GM13976 (cell line): ENCODE data around the gene WDR90.

Experiments
- DNase-seq: peaks from one replicate; pipeline ENCODE4 v3.0.0; 2012; ENCODE audit warnings: low spot score
- CTCF ChIP-seq: IDR thresholded peaks from 2 replicates; pipeline ENCODE4 v1.5.1; 2012; ENCODE audit warnings: borderline replicate concordance, mild to moderate bottlenecking; ENCODE audit not compliant: insufficient read depth; ENCODE audit errors: extremely low read depth, missing control alignments, control extremely low read depth
- in situ Hi-C: fragments of 300-500 bp; cut with MboI; formaldehyde crosslinking; loops from one replicate; pipeline ENCODE4 v1.12.0; 2022; ENCODE audit warnings: low sequenced_read_pairs, mixed read lengths, inconsistent platforms; ENCODE audit not compliant: unreplicated experiment

Gene WDR90

GRCh38 chr16:672851-673250, 23.7 kb downstream of the WDR90 start:
- no peak for TF ChIP-seq CTCF
- DNase-seq, result no peak
- in situ Hi-C loops, result no loop called here

GRCh38 chr16:673399-673991, 24.3 kb downstream of the WDR90 start:
- in situ Hi-C loops, result no loop called here
- DNase-seq, result no peak
- no peak for TF ChIP-seq CTCF

GRCh38 chr16:674214-674881, 25.2 kb downstream of the WDR90 start:
- in situ Hi-C loops, result no loop called here
- TF ChIP-seq CTCF, result no peak
- no peak for DNase-seq

- in situ Hi-C loops, result no loop called here
- DNase-seq, result no peak
- TF ChIP-seq CTCF, result no peak
Observed at GRCh38 chr16:674968-675883, 26.1 kb downstream of the WDR90 start, which contains the start of gene RHBDL1. TSS of gene RHBDL1 (plus strand) at chr16:675671. CDS start at chr16:675791, 120 bp downstream.

GRCh38 chr16:675884-676564, 26.9 kb downstream of the WDR90 start:
- TF ChIP-seq CTCF, result no peak
- no peak for DNase-seq
- in situ Hi-C loops, result no loop called here

- no peak for DNase-seq
- in situ Hi-C loops, result no loop called here
- no peak for TF ChIP-seq CTCF
Observed at GRCh38 chr16:676565-676902, 27.4 kb downstream of the WDR90 start.
